ENCODE results near the gene REELD1. TPM values are rescaled to one million over a fixed set of nuclear protein-coding genes. Genes with fewer than 3 reads are reported as not detected.
A peak's percentile ranks its signal among the peaks of the same experiment; 100 is the strongest.

Gene REELD1
- total RNA-seq, 1 experiment from 2014 or later, result not detected

DNA sequence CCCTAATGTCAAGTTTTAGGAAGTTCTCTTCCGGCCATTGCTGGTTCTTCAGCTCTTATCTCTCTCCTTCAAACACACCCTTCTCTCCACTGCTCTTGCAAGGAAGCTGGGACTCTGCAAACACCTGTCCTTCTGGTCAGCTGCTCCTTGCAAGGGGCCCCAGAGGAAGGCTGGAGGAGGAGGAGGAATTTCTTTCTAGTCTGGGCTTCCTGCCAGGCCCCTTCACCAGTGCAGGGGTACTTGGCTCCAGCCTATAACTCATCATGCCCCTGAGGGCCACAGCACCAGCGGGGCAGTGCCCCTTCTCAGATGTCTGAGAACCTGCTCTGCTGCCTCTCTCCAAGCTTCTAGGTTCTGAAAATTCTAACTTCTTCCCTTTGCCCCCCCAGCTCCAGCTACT, 46.7 kb downstream of the REELD1 start:
- intact Hi-C loops (cut with micrococcal nuclease; ENCODE audit: unreplicated experiment), result no loop called here

GRCh38 chr4:146263793-146264192, 49.5 kb downstream of the REELD1 start:
- Histone ChIP-seq H3F3A (ENCODE audit: insufficient read depth, low read depth) (peaks cover 18% of the 10 kb centered on the region; the same call in 1 of the 2 replicates), H4K20me1 (ENCODE audit: insufficient read depth) (no peaks in the 10 kb centered on the region), H3K79me2 (ENCODE audit: low read depth) (no peaks in the 10 kb centered on the region), H3K27ac (no peak overlapping the region), H2AFZ (no peak overlapping the region), H3K4me2 (no peak overlapping the region), H3K36me3 (ENCODE audit: low read depth) (no peaks in the 10 kb centered on the region), H3K27me3 (ENCODE audit: insufficient read depth, low read depth) (no peaks in the 10 kb centered on the region), H3K4me1 (replicated peaks; ENCODE audit: insufficient read depth) (peaks cover 19% of the 10 kb centered on the region), H3K9me3 (ENCODE audit: insufficient read depth, low read depth) (no peaks in the 10 kb centered on the region), H3K4me3 (no peak overlapping the region), H3K9me2 (ENCODE audit: insufficient read depth) (no peaks in the 10 kb centered on the region)
- ChIA-PET CTCF (no interaction called here), POLR2A (ENCODE audit: unreplicated experiment) (no interaction called here)
- no TSS peak for BruUV-seq (replicated peaks)
- no peak for DNase-seq
- TF ChIP-seq CTCF (conservative IDR thresholded peaks at IDR 0.05) (no peak), EZH2 (IDR thresholded peaks at IDR 0.05; ENCODE audit: low read depth) (no peak)
- intact Hi-C loops (cut with micrococcal nuclease; ENCODE audit: unreplicated experiment), result no loop called here

More for the DNA sequence above, 46.7 kb downstream of the REELD1 start:
- Histone ChIP-seq H3K4me3 (no peak overlapping the region), H3K27me3 (ENCODE audit: insufficient read depth, low read depth) (no peaks in the 10 kb centered on the region), H4K20me1 (ENCODE audit: insufficient read depth) (no peaks in the 10 kb centered on the region), H3F3A (ENCODE audit: insufficient read depth, low read depth) (peaks cover 18% of the 10 kb centered on the region; the same call in 1 of the 2 replicates), H3K9me3 (ENCODE audit: insufficient read depth, low read depth) (no peaks in the 10 kb centered on the region), H3K9me2 (ENCODE audit: insufficient read depth) (no peaks in the 10 kb centered on the region), H2AFZ (no peak overlapping the region), H3K36me3 (ENCODE audit: low read depth) (no peaks in the 10 kb centered on the region), H3K27ac (no peak overlapping the region), H3K79me2 (ENCODE audit: low read depth) (no peaks in the 10 kb centered on the region), H3K4me2 (peak overlapping the region; percentile 26; the same call in 1 of the 2 replicates), H3K4me1 (replicated peaks; ENCODE audit: insufficient read depth) (peaks cover 25% of the 10 kb centered on the region)
- CTCF ChIA-PET, result no interaction called here
- POLR2A ChIA-PET (ENCODE audit: unreplicated experiment), result interaction anchor here (0.6 kb wide), 2 partner anchors 123 to 521 kb away, joined by 3 read pairs; no protein-coding TSS in a partner anchor
- TF ChIP-seq EZH2 (IDR thresholded peaks at IDR 0.05; ENCODE audit: low read depth) (no peak), CTCF (conservative IDR thresholded peaks at IDR 0.05) (no peak)
- peak in 1 of 2 experiments; percentile 67 for DNase-seq
- BruUV-seq (replicated peaks), result no TSS peak

DNA sequence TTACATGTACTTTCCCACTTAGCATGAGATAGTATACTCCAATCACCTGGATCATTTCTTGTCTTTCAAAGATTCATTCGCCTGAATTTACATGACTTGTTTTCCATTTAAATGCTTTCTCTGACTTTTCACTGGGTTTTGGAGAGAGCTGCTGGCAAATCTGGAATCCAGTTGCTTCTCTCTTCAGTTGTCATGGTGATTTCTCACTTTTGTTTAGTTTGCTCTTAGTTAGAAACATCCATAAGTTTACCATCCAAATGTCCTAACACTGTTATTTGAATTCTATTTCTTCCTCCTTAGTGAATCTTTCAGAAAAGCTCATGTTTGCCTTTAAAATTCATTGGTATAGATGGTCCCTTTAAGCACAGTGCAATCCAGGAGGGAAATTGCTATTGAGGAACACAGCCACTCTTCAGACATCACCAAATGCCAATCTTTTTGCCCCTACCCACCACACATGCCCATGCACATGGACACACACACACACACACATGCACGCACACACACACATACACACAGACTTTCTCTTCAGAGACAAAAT, 51.7 kb downstream of the REELD1 start:
- Histone ChIP-seq H3F3A (ENCODE audit: insufficient read depth, low read depth) (peaks cover 5% of the 10 kb centered on the region; the same call in 1 of the 2 replicates), H4K20me1 (ENCODE audit: insufficient read depth) (no peaks in the 10 kb centered on the region), H3K27ac (no peak overlapping the region), H3K9me3 (ENCODE audit: insufficient read depth, low read depth) (no peaks in the 10 kb centered on the region), H3K4me3 (no peak overlapping the region), H3K79me2 (ENCODE audit: low read depth) (no peaks in the 10 kb centered on the region), H2AFZ (no peak overlapping the region), H3K9me2 (ENCODE audit: insufficient read depth) (no peaks in the 10 kb centered on the region), H3K27me3 (ENCODE audit: insufficient read depth, low read depth) (no peaks in the 10 kb centered on the region), H3K4me2 (no peak overlapping the region), H3K36me3 (ENCODE audit: low read depth) (no peaks in the 10 kb centered on the region), H3K4me1 (replicated peaks; ENCODE audit: insufficient read depth) (peaks cover 9% of the 10 kb centered on the region)
- no TSS peak for BruUV-seq (replicated peaks)
- intact Hi-C loops (cut with micrococcal nuclease; ENCODE audit: unreplicated experiment), result no loop called here
- no peak for TF ChIP-seq CTCF (conservative IDR thresholded peaks at IDR 0.05)
- no peak for TF ChIP-seq EZH2 (IDR thresholded peaks at IDR 0.05; ENCODE audit: low read depth)
- POLR2A ChIA-PET (ENCODE audit: unreplicated experiment), result no interaction called here
- no peak for DNase-seq
- CTCF ChIA-PET, result no interaction called here
